Transverse colon (tissue), 4 donors: ENCODE results near the gene C9orf50. TPM values are rescaled to one million over a fixed set of nuclear protein-coding genes. Genes with fewer than 3 reads are reported as not detected.

Source experiments
- DNase-seq: peaks from one replicate; pipeline ENCODE4 v3.0.0-alpha.2; 2019
- H3K27ac ChIP-seq, 4 donors: fragments of 200-600 bp; sonication (generic); 2 replicates each; pipeline ENCODE4 v1.5.1; 2016 to 2018; ENCODE audit warnings: inconsistent platforms in 4 of 4
- H3K27me3 ChIP-seq: fragments of 200-600 bp; sonication (generic); 2 replicates; pipeline ENCODE4 v1.5.1; 2017; ENCODE audit warnings: inconsistent platforms
- H3K36me3 ChIP-seq, 4 donors: fragments of 200-600 bp; sonication (generic); 2 replicates each; pipeline ENCODE4 v1.5.1; 2017 to 2019; ENCODE audit warnings: inconsistent platforms in 4 of 4
- H3K4me1 ChIP-seq, 4 donors: fragments of 200-600 bp; sonication (generic); 2 replicates each; pipeline ENCODE4 v1.5.1; 2017 to 2020; ENCODE audit warnings: inconsistent platforms in 4 of 4
- H3K4me3 ChIP-seq, 4 donors: fragments of 200-600 bp; sonication (generic); 1 replicate in 1 of 4; 2 replicates in 3 of 4; pipeline versions ENCODE4 v1.5.1 to v1.6.1; 2017 to 2019; ENCODE audit warnings: inconsistent platforms in 4 of 4
- H3K9me3 ChIP-seq, 2 donors: fragments of 200-600 bp; sonication (generic); 2 replicates each; pipeline ENCODE4 v1.5.1; 2017 to 2019; ENCODE audit warnings: inconsistent platforms in 2 of 2
- EP300 ChIP-seq: sonication (generic); formaldehyde crosslinking; IDR thresholded peaks from one replicate; pipeline ENCODE4 v1.6.1; 2017; ENCODE audit warnings: antibody characterized with exemption, low read depth
- POLR2A ChIP-seq: fragments of 450-650 bp; IDR thresholded peaks from one replicate; pipeline ENCODE4 v1.6.1; 2016; ENCODE audit warnings: antibody characterized with exemption, mild to moderate bottlenecking, moderate library complexity
- POLR2AphosphoS5 ChIP-seq, 3 donors: sonication (generic); formaldehyde crosslinking; IDR thresholded peaks; one replicate each; pipeline ENCODE4 v1.6.1; 2016; ENCODE audit warnings: antibody characterized with exemption in 3 of 3
- WGBS, 2 donors: methylation state at CpG; one replicate each; pipeline ENCODE4 v1.1.5; 2018; ENCODE audit warnings: low coverage in 1 of 2; 5-methylcytosine and 5-hydroxymethylcytosine counted together
- in situ Hi-C, 4 donors: fragments of 200-750 bp; cut with MboI; loops; one replicate each; pipeline versions ENCODE4 v1.15.0 to v1.15.1; 2017; ENCODE audit warnings: low sequenced_read_pairs in 3 of 4, low pct_ligation_motif_present in 1 of 4, low pct_unique_long_range_greater_than_20kb in 1 of 4
- intact Hi-C: fragments of 100-400 bp; cut with DNase I; formaldehyde crosslinking; loops from one replicate; pipeline ENCODE4 v1.15.1; 2023; ENCODE audit warnings: low total_unique reads
- total RNA-seq, 4 donors: library from RNA; depleted of rRNA; stranded (reverse); fragments of >200 nt; gene quantifications; one replicate each; pipeline ENCODE4 v1.1.0, GENCODE V29; 2016
- TF ChIP-seq, protein P1 (sequence below), 5 experiments: fragments of 200-600 bp in 3 of 5; fragments of 450-650 bp in 2 of 5; sonication (generic) in 3 of 5; IDR thresholded peaks; 1 replicate in 2 of 5; 2 replicates in 3 of 5; pipeline ENCODE4 v1.5.1; 2016 to 2017; ENCODE audit warnings: antibody characterized with exemption in 5 of 5, inconsistent platforms in 3 of 5, mild to moderate bottlenecking in 2 of 5, moderate library complexity in 1 of 5

The C9orf50 gene
- total RNA-seq, 4 donors from 2014 or later, result not detected

GRCh38 chr9:129611307-129611800 lies 9.5 kb downstream of the C9orf50 start:
- in situ Hi-C loops (loop anchor here in 3 of 4 donors (5.0 to 10.0 kb wide), 3 partner anchors 447 to 477 kb away; no protein-coding TSS in a partner anchor), intact Hi-C loops (loop anchor here (2.0 to 5.0 kb wide), 2 partner anchors 117 to 439 kb away; no protein-coding TSS in a partner anchor)
- 27% methylated on average over 12 of the region's 12 CpGs; no CpG with 5 or more reads in 1 of the 2 donors for WGBS, 2 donors
- H3K27ac ChIP-seq, result peak overlapping the region in 2 of 4 donors; percentile 92 to 94
- TF ChIP-seq, protein P1, sequence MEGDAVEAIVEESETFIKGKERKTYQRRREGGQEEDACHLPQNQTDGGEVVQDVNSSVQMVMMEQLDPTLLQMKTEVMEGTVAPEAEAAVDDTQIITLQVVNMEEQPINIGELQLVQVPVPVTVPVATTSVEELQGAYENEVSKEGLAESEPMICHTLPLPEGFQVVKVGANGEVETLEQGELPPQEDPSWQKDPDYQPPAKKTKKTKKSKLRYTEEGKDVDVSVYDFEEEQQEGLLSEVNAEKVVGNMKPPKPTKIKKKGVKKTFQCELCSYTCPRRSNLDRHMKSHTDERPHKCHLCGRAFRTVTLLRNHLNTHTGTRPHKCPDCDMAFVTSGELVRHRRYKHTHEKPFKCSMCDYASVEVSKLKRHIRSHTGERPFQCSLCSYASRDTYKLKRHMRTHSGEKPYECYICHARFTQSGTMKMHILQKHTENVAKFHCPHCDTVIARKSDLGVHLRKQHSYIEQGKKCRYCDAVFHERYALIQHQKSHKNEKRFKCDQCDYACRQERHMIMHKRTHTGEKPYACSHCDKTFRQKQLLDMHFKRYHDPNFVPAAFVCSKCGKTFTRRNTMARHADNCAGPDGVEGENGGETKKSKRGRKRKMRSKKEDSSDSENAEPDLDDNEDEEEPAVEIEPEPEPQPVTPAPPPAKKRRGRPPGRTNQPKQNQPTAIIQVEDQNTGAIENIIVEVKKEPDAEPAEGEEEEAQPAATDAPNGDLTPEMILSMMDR (IDR thresholded peaks at IDR 0.05), result peak in 1 of 5 experiments; percentile 42
- no peak for TF ChIP-seq POLR2A
- H3K4me1 ChIP-seq, result peaks cover 22 to 44% (median 37%) of the 10 kb centered on the region in 4 donors
- peak overlapping the region in 2 of 4 donors; percentile 60 to 75 for H3K4me3 ChIP-seq
- H3K36me3 ChIP-seq, result no peaks in the 10 kb centered on the region
- no peak for DNase-seq
- no peaks in the 10 kb centered on the region for H3K9me3 ChIP-seq
- no peaks in the 10 kb centered on the region for H3K27me3 ChIP-seq

DNA sequence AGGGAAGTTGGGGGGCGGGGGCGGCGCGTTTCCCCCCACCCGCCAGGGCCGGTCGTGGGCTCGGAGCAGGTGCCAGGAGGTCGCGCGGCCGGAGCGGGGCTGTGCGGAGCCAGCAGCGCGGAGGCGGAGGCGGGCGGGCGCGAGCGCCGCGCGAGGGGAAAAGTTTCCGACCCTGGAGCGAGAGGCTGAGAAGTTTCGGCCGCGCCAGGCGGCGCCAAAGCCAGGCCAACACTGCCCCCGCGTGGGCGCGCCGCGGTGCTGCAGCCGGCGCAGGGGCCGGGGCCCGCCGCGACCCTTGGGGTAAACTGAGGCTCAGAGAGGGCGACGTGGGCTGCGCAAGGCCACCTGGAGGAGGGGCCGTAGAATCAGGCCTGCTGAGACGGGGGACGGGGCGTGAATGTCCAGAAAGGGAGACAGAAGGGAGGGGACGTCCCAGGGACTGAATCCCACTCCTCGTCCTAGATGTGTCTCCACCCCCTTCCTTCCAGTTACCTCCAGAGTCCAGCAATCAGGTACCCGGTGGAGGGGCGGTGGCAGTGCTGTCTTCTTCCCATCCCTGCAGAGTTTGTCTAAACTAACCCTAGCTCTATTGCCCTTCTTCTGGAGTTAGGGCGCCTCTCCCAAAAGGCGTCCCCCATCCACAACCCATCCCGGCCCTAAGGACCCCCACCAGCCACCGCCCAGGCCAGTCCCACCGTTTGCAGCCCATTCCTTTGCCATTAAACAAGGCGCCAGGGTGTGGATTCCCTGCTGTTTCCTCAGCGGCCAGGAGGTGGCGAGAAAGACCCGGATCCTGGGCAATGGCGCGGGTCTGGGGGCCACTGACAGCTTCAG lies 10.2 kb downstream of the C9orf50 start:
- intact Hi-C loops, result loop anchor here (1.0 to 5.0 kb wide), 3 partner anchors 116 to 471 kb away; no protein-coding TSS in a partner anchor
- H3K36me3 ChIP-seq, result no peaks in the 10 kb centered on the region

GRCh38 chr9:129610213-129610472 lies 10.8 kb downstream of the C9orf50 start:
- no CpG with 5 or more reads among the region's 24 CpGs for WGBS, 2 donors
- Histone ChIP-seq H3K36me3 (no peaks in the 10 kb centered on the region), H3K27ac (peak overlapping the region; percentile 85 to 94 (median 89)), H3K9me3 (no peaks in the 10 kb centered on the region), H3K4me3 (peak overlapping the region; percentile 31 to 75 (median 63)), H3K4me1 (peaks cover 22 to 44% (median 37%) of the 10 kb centered on the region in 4 donors), H3K27me3 (no peaks in the 10 kb centered on the region)
- in situ Hi-C loops, result loop anchor here in 3 of 4 donors (5.0 to 10.0 kb wide), 3 partner anchors 445 to 475 kb away; no protein-coding TSS in a partner anchor
- intact Hi-C loops, result loop anchor here (1.0 to 5.0 kb wide), 3 partner anchors 115 to 471 kb away; no protein-coding TSS in a partner anchor
- no peak for DNase-seq
- TF ChIP-seq POLR2AphosphoS5 (IDR thresholded peaks at IDR 0.05) (no peak), POLR2A (no peak), EP300 (no peak)
- TF ChIP-seq, protein P1 (IDR thresholded peaks at IDR 0.05), result no peak

More for the DNA sequence above, 10.2 kb downstream of the C9orf50 start:
- no peaks in the 10 kb centered on the region for H3K9me3 ChIP-seq
- peak overlapping the region; percentile 31 to 75 (median 63) for H3K4me3 ChIP-seq
- no peaks in the 10 kb centered on the region for H3K27me3 ChIP-seq
- H3K27ac ChIP-seq, result peak overlapping the region; percentile 85 to 94 (median 89)
- peak; percentile 82 for DNase-seq
- 1% methylated on average over 17 of the region's 66 CpGs; no CpG with 5 or more reads in 1 of the 2 donors for WGBS, 2 donors
- H3K4me1 ChIP-seq, result peaks cover 22 to 44% (median 37%) of the 10 kb centered on the region in 4 donors
- in situ Hi-C loops, result loop anchor here in 3 of 4 donors (5.0 to 10.0 kb wide), 3 partner anchors 446 to 476 kb away; no protein-coding TSS in a partner anchor
- TF ChIP-seq POLR2AphosphoS5 (IDR thresholded peaks at IDR 0.05) (no peak), EP300 (no peak), POLR2A (peak; percentile 13)
- TF ChIP-seq, protein P1 (IDR thresholded peaks at IDR 0.05), result peak; percentile 78 to 96 (median 94)
